Measurements from ENCODE around the gene PHF20. TPM values are rescaled to one million over a fixed set of nuclear protein-coding genes. Genes with fewer than 3 reads are reported as not detected.
A peak's percentile ranks its signal among the peaks of the same experiment; 100 is the strongest.

Gene PHF20
- total and polyA plus RNA-seq, 2 of the 13 experiments (the other 11 are each of a cell fraction or from before 2014, with no cell fraction given): 22.8 to 34.1 TPM

DNA sequence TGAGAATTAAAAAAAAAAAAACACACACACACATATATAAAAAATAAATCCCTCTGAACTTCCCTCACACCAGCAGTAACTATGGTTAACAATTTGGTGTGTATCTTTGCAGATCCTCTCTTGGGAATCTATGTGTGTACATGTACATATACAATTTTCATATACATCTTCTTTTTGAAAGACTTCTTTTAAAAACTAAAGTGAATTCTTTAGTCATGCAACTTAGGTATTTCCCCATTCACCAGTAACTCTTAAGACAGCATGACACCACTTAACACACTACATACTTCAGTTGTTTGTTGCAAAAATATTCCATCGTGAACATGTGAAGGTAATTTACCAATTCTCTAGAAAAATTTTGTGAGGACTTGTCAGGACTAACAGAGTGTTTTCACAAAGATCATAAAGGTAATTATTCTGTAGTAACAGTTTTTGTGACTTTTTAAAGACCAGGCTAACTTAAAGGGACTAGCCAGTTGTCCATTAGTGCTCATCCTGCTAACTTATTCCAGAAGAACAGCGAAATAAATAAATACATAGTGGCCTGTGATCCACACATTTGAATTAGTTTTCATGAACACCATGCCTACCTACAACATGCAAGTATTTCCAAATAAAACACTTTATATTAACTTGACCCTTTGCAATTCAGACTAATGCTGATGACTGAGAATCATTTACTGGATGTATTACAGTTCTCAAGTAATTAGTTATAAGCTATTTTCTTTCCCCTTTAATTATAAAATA is 41.8 kb upstream of the PHF20 start (continued):
- TF ChIP-seq, protein P1, sequence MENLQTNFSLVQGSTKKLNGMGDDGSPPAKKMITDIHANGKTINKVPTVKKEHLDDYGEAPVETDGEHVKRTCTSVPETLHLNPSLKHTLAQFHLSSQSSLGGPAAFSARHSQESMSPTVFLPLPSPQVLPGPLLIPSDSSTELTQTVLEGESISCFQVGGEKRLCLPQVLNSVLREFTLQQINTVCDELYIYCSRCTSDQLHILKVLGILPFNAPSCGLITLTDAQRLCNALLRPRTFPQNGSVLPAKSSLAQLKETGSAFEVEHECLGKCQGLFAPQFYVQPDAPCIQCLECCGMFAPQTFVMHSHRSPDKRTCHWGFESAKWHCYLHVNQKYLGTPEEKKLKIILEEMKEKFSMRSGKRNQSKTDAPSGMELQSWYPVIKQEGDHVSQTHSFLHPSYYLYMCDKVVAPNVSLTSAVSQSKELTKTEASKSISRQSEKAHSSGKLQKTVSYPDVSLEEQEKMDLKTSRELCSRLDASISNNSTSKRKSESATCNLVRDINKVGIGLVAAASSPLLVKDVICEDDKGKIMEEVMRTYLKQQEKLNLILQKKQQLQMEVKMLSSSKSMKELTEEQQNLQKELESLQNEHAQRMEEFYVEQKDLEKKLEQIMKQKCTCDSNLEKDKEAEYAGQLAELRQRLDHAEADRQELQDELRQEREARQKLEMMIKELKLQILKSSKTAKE (CRISPR knock-in tag; IDR thresholded peaks at IDR 0.05; ENCODE audit: borderline replicate concordance): no peak
- TF ChIP-seq HNF4A (CRISPR knock-in tag; IDR thresholded peaks at IDR 0.05) (no peak), RBM22 (optimal IDR thresholded peaks at IDR 0.05; ENCODE audit: low read length) (peak; percentile 70), SRSF9 (IDR thresholded peaks at IDR 0.05; ENCODE audit: borderline replicate concordance, insufficient read depth, low read depth, low read length, poor library complexity, severe bottlenecking) (no peak), SIX1 (CRISPR knock-in tag; IDR thresholded peaks at IDR 0.05; ENCODE audit: borderline replicate concordance) (no peak), TBP (CRISPR knock-in tag; IDR thresholded peaks at IDR 0.05) (no peak), TMF1 (CRISPR knock-in tag; IDR thresholded peaks at IDR 0.05; ENCODE audit: low read depth) (no peak), RCOR2 (CRISPR knock-in tag; IDR thresholded peaks at IDR 0.05) (no peak), NR2C2 (CRISPR knock-in tag; IDR thresholded peaks at IDR 0.05; ENCODE audit: borderline replicate concordance) (no peak), ZFP36L1 (CRISPR knock-in tag; IDR thresholded peaks at IDR 0.05) (no peak), EEA1 (CRISPR knock-in tag; IDR thresholded peaks at IDR 0.05; ENCODE audit: borderline replicate concordance) (no peak)
- TF ChIP-seq, protein P2, sequence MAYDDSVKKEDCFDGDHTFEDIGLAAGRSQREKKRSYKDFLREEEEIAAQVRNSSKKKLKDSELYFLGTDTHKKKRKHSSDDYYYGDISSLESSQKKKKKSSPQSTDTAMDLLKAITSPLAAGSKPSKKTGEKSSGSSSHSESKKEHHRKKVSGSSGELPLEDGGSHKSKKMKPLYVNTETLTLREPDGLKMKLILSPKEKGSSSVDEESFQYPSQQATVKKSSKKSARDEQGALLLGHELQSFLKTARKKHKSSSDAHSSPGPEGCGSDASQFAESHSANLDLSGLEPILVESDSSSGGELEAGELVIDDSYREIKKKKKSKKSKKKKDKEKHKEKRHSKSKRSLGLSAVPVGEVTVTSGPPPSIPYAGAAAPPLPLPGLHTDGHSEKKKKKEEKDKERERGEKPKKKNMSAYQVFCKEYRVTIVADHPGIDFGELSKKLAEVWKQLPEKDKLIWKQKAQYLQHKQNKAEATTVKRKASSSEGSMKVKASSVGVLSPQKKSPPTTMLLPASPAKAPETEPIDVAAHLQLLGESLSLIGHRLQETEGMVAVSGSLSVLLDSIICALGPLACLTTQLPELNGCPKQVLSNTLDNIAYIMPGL (CRISPR knock-in tag; IDR thresholded peaks at IDR 0.05; ENCODE audit: borderline replicate concordance in 1 of 2, low read depth in 1 of 2): no peak
- TF ChIP-seq, protein P3, sequence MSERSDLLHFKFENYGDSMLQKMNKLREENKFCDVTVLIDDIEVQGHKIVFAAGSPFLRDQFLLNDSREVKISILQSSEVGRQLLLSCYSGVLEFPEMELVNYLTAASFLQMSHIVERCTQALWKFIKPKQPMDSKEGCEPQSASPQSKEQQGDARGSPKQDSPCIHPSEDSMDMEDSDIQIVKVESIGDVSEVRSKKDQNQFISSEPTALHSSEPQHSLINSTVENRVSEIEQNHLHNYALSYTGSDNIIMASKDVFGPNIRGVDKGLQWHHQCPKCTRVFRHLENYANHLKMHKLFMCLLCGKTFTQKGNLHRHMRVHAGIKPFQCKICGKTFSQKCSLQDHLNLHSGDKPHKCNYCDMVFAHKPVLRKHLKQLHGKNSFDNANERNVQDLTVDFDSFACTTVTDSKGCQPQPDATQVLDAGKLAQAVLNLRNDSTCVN (CRISPR knock-in tag; IDR thresholded peaks at IDR 0.05; ENCODE audit: borderline replicate concordance): no peak
- TF ChIP-seq, protein P4, sequence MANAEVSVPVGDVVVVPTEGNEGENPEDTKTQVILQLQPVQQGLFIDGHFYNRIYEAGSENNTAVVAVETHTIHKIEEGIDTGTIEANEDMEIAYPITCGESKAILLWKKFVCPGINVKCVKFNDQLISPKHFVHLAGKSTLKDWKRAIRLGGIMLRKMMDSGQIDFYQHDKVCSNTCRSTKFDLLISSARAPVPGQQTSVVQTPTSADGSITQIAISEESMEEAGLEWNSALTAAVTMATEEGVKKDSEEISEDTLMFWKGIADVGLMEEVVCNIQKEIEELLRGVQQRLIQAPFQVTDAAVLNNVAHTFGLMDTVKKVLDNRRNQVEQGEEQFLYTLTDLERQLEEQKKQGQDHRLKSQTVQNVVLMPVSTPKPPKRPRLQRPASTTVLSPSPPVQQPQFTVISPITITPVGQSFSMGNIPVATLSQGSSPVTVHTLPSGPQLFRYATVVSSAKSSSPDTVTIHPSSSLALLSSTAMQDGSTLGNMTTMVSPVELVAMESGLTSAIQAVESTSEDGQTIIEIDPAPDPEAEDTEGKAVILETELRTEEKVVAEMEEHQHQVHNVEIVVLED (CRISPR knock-in tag; IDR thresholded peaks at IDR 0.05; ENCODE audit: borderline replicate concordance): no peak
- TF ChIP-seq, protein P5, sequence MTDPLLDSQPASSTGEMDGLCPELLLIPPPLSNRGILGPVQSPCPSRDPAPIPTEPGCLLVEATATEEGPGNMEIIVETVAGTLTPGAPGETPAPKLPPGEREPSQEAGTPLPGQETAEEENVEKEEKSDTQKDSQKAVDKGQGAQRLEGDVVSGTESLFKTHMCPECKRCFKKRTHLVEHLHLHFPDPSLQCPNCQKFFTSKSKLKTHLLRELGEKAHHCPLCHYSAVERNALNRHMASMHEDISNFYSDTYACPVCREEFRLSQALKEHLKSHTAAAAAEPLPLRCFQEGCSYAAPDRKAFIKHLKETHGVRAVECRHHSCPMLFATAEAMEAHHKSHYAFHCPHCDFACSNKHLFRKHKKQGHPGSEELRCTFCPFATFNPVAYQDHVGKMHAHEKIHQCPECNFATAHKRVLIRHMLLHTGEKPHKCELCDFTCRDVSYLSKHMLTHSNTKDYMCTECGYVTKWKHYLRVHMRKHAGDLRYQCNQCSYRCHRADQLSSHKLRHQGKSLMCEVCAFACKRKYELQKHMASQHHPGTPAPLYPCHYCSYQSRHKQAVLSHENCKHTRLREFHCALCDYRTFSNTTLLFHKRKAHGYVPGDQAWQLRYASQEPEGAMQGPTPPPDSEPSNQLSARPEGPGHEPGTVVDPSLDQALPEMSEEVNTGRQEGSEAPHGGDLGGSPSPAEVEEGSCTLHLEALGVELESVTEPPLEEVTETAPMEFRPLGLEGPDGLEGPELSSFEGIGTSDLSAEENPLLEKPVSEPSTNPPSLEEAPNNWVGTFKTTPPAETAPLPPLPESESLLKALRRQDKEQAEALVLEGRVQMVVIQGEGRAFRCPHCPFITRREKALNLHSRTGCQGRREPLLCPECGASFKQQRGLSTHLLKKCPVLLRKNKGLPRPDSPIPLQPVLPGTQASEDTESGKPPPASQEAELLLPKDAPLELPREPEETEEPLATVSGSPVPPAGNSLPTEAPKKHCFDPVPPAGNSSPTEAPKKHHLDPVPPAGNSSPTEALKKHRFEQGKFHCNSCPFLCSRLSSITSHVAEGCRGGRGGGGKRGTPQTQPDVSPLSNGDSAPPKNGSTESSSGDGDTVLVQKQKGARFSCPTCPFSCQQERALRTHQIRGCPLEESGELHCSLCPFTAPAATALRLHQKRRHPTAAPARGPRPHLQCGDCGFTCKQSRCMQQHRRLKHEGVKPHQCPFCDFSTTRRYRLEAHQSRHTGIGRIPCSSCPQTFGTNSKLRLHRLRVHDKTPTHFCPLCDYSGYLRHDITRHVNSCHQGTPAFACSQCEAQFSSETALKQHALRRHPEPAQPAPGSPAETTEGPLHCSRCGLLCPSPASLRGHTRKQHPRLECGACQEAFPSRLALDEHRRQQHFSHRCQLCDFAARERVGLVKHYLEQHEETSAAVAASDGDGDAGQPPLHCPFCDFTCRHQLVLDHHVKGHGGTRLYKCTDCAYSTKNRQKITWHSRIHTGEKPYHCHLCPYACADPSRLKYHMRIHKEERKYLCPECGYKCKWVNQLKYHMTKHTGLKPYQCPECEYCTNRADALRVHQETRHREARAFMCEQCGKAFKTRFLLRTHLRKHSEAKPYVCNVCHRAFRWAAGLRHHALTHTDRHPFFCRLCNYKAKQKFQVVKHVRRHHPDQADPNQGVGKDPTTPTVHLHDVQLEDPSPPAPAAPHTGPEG (CRISPR knock-in tag; IDR thresholded peaks at IDR 0.05): no peak
